Thyroid gland (tissue), 4 donors: ENCODE measurements around the gene GCSAM. TPM values are rescaled to one million over a fixed set of nuclear protein-coding genes. Genes with fewer than 3 reads are reported as not detected.

ENCODE experiments used
- DNase-seq, 2 donors: peaks; one replicate each; pipeline ENCODE4 v3.0.0-alpha.2; 2019
- H3K27ac ChIP-seq, 3 donors: fragments of 200-600 bp; sonication (generic); 1 replicate in 2 of 3; 2 replicates in 1 of 3; pipeline ENCODE4 v1.5.1; 2016 to 2019; ENCODE audit warnings: mild to moderate bottlenecking in 1 of 3, moderate library complexity in 1 of 3
- H3K27me3 ChIP-seq: fragments of 200-600 bp; sonication (generic); one replicate; pipeline ENCODE4 v1.5.1; 2019
- H3K36me3 ChIP-seq, 2 donors: fragments of 200-600 bp; sonication (generic); one replicate each; pipeline ENCODE4 v1.5.1; 2016 to 2019
- H3K4me1 ChIP-seq, 2 donors: fragments of 200-600 bp; sonication (generic); one replicate each; pipeline ENCODE4 v1.5.1; 2017 to 2019
- H3K4me3 ChIP-seq, 3 donors: fragments of 200-600 bp; sonication (generic); replicated peaks in 1 of 3; 1 replicate in 2 of 3; 2 replicates in 1 of 3; pipeline ENCODE4 v1.5.1; 2016; ENCODE audit warnings: mild to moderate bottlenecking in 1 of 3
- H3K9me3 ChIP-seq: fragments of 200-600 bp; sonication (generic); one replicate; pipeline ENCODE4 v1.5.1; 2017
- POLR2A ChIP-seq, 2 donors: fragments of 450-650 bp; IDR thresholded peaks; one replicate each; pipeline ENCODE4 v1.6.1; 2017; ENCODE audit warnings: antibody characterized with exemption in 2 of 2, mild to moderate bottlenecking in 2 of 2, moderate library complexity in 1 of 2
- WGBS, 2 donors: methylation state at CpG; one replicate each; pipeline ENCODE4 v1.1.5; 2017; 5-methylcytosine and 5-hydroxymethylcytosine counted together
- intact Hi-C: fragments of 100-400 bp; cut with DNase I; formaldehyde crosslinking; loops from one replicate; pipeline ENCODE4 v1.15.1; 2023
- total RNA-seq, 4 donors: library from RNA; depleted of rRNA; stranded (reverse); fragments of >200 nt; gene quantifications; one replicate each; pipeline ENCODE4 v1.2.3, GENCODE V29; 2016
- TF ChIP-seq, protein P1 (sequence below), 6 experiments: fragments of 200-600 bp in 3 of 6; fragments of 450-650 bp in 3 of 6; sonication (generic) in 3 of 6; IDR thresholded peaks; one replicate each; pipeline ENCODE4 v1.5.1; 2016 to 2019; ENCODE audit warnings: antibody characterized with exemption in 6 of 6, mild to moderate bottlenecking in 2 of 6, inconsistent platforms in 1 of 6, moderate library complexity in 1 of 6

The GCSAM gene
- total RNA-seq, 4 donors from 2014 or later, result 0.33 to 0.40 TPM; not detected in 2

DNA sequence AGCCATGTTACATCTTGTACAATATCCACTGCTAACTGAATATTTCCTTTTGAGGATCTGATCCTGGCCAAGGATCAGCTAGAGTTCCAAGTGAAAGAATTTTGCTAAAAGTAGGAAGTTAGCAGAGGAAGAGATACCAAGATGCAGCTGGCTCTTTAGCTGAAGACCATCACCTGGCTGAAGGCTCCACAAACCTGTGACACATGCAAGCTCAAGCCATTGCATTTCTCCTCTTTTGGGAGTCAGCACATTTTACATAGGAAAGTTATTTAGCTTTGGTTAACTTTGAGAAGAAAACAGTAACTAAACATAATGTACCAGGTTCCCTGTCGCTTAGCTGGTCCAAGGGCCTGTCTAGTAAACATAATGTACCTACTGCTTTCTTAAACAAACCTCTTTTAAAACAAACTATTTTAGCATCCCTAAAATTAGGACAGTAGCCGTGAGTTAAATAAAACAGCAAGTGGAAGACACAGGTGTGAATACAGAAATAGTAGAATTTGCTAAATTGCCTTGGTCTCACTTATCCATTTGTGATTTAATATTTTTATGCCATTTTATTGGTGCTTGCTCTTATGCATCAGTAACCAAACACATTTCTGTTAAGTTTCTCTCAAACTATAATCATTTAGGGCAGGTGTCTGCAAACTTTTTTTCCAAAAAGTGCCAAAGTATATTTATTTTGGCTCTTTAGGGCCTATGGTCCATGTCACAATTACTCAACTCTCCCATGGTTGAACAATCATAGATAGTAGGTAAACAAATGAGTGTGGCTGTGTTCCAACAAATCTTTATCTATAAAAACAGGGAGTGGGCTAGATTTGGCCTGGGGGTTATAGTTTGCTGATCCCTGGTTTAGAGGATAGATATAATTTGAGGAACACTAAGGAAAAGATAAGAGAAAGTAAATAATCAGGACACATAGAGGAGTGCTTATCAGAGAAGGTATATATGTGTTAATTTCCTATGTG is 11.2 kb downstream of the GCSAM start:
- H3K27ac ChIP-seq, result no peak overlapping the region
- H3K27me3 ChIP-seq, result no peaks in the 10 kb centered on the region
- intact Hi-C loops, result no loop called here
- H3K9me3 ChIP-seq, result no peaks in the 10 kb centered on the region
- WGBS, 2 donors, result 97 to 98% methylated on average over 2 of the region's 2 CpGs
- no peak overlapping the region for H3K4me3 ChIP-seq
- TF ChIP-seq, protein P1, sequence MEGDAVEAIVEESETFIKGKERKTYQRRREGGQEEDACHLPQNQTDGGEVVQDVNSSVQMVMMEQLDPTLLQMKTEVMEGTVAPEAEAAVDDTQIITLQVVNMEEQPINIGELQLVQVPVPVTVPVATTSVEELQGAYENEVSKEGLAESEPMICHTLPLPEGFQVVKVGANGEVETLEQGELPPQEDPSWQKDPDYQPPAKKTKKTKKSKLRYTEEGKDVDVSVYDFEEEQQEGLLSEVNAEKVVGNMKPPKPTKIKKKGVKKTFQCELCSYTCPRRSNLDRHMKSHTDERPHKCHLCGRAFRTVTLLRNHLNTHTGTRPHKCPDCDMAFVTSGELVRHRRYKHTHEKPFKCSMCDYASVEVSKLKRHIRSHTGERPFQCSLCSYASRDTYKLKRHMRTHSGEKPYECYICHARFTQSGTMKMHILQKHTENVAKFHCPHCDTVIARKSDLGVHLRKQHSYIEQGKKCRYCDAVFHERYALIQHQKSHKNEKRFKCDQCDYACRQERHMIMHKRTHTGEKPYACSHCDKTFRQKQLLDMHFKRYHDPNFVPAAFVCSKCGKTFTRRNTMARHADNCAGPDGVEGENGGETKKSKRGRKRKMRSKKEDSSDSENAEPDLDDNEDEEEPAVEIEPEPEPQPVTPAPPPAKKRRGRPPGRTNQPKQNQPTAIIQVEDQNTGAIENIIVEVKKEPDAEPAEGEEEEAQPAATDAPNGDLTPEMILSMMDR (IDR thresholded peaks at IDR 0.05), result no peak
- no peak for TF ChIP-seq POLR2A (IDR thresholded peaks at IDR 0.05)
- H3K4me1 ChIP-seq, result peaks cover 0 to 15% of the 10 kb centered on the region in 2 donors
- peaks cover 0 to 3% of the 10 kb centered on the region in 2 donors for H3K36me3 ChIP-seq
- DNase-seq, result no peak

DNA sequence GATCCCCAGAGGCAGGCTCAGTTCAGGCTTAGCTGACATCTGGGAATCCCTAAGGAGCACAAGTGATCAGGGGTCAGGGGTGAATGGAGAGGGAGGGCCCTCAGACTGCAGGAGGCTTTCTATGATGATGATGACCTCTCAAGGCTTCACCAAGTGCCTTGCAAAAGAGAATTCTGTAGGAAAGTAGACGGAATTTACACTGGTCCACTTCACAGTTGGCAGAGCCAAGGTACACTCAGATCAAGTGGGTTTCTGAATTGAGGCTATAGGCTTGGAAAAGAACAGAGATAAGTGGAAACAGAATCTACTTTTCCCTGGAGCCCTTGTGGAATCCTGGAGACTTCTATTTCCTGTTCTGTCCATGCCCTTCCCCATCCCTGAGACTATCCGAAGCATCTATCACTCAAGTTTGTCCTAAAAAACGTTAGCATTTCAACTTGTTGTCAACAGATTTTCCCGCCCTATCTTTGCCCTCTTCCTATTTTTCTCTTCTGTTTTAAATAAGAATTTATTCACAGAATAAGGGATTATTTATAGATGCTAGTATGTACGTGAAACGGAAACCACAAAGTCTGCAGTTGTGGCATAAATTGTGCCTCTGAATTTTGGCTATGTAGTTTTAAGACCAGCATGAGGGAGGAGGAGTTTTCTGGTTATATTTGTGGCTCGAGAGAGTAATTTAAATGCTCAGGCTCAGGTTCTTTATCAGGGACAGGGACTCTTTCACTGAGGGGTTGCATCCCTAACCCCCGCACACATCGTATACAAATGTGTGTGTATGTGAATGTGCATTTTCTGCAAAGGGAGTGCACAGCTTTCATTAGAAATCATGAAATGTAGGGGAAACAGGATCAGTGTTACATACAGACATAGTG is 12.8 kb downstream of the GCSAM start:
- 74 to 76% methylated on average over 9 of the region's 9 CpGs for WGBS, 2 donors
- H3K9me3 ChIP-seq, result no peaks in the 10 kb centered on the region
- no peaks in the 10 kb centered on the region for H3K27me3 ChIP-seq
- no peak overlapping the region for H3K27ac ChIP-seq
- no peak for DNase-seq
- TF ChIP-seq POLR2A (IDR thresholded peaks at IDR 0.05), result no peak
- TF ChIP-seq, protein P1 (IDR thresholded peaks at IDR 0.05), result no peak
- peaks cover 0 to 15% of the 10 kb centered on the region in 2 donors for H3K4me1 ChIP-seq
- no peak overlapping the region for H3K4me3 ChIP-seq
- intact Hi-C loops, result loop anchor here (10.0 kb wide), 1 partner anchor 405 kb away; no protein-coding TSS in a partner anchor
- H3K36me3 ChIP-seq, result peaks cover 0 to 5% of the 10 kb centered on the region in 2 donors

DNA sequence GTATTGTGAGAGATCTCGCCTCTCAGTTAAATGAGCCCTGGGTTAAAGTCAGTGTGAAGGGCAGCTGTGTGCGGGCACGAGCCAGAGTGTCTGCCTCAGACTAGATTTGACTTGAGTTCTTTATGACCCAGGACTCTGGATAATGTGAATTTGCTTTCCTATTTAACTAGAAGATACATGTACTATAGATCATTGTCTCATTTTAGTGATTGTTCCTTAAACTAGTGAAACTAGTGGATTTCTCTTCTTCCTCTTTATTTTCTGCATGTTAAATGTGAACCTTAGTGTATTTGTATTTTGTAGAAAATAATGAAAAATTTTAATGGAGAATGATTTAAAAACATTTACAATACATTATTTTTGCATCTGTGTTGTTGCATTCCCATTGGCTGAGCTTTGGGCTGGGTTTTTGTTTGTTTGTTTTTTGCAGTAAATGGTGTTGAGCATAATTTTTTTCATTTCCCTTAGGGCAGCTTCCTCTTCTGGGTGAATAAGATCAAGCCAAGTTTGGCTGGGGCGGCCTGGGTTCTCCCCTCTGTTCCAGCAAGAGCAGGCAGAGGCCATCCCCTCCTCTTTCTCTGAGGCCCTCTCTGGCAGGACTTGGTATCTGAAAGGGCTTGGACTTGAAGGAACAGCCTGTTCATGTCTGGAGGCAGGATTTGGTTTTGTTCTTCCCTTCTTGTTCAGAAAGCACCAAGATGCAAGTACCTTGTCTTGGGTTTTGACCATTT is 15.0 kb downstream of the GCSAM start:
- TF ChIP-seq, protein P1 (IDR thresholded peaks at IDR 0.05), result no peak
- no peak for TF ChIP-seq POLR2A (IDR thresholded peaks at IDR 0.05)
- Histone ChIP-seq H3K27ac (no peak overlapping the region), H3K36me3 (peaks cover 0 to 5% of the 10 kb centered on the region in 2 donors), H3K4me1 (peaks cover 0 to 15% of the 10 kb centered on the region in 2 donors), H3K27me3 (no peaks in the 10 kb centered on the region), H3K4me3 (no peak overlapping the region), H3K9me3 (no peaks in the 10 kb centered on the region)
- intact Hi-C loops, result loop anchor here (10.0 kb wide), 1 partner anchor 407 kb away; no protein-coding TSS in a partner anchor
- 91 to 93% methylated on average over 4 of the region's 4 CpGs for WGBS, 2 donors
- DNase-seq, result no peak

GRCh38 chr3:112117415-112117814 is 15.6 kb downstream of the GCSAM start:
- intact Hi-C loops, result loop anchor here (10.0 kb wide), 1 partner anchor 407 kb away; no protein-coding TSS in a partner anchor
- DNase-seq, result no peak
- H3K4me3 ChIP-seq, result no peak overlapping the region
- peaks cover 0 to 5% of the 10 kb centered on the region in 2 donors for H3K36me3 ChIP-seq
- H3K27me3 ChIP-seq, result no peaks in the 10 kb centered on the region
- no peak overlapping the region for H3K27ac ChIP-seq
- no peak for TF ChIP-seq POLR2A (IDR thresholded peaks at IDR 0.05)
- TF ChIP-seq, protein P1 (IDR thresholded peaks at IDR 0.05), result no peak
- no peaks in the 10 kb centered on the region for H3K9me3 ChIP-seq
- WGBS, 2 donors, result 88 to 95% methylated on average over 1 of the region's 1 CpG
- peaks cover 0 to 15% of the 10 kb centered on the region in 2 donors for H3K4me1 ChIP-seq
